GM23338 (cell line): ENCODE data around the gene LRRC51. TPM values are rescaled to one million over a fixed set of nuclear protein-coding genes. Genes with fewer than 3 reads are reported as not detected.
A peak's percentile ranks its signal among the peaks of the same experiment; 100 is the strongest.

Source experiments
- ATAC-seq: fragments of 200-7000 bp; cut with Tn5 transposase; 3 replicates; pipeline ENCODE4 v1.9.1; 2020
- DNase-seq: peaks from one replicate; pipeline ENCODE4 v3.0.0-alpha.2; 2015; ENCODE audit warnings: low spot score
- H2AFZ ChIP-seq: fragments of 200-600 bp; sonication (generic); 2 replicates; pipeline ENCODE4 v1.8.0; 2016; ENCODE audit warnings: antibody characterized with exemption, mild to moderate bottlenecking, moderate library complexity
- H3F3A ChIP-seq: fragments of 200-600 bp; sonication (generic); replicated peaks from 2 replicates; pipeline ENCODE4 v1.8.0; 2017; ENCODE audit warnings: antibody characterized with exemption, mixed run types, low read depth
- H3K27ac ChIP-seq: fragments of 200-600 bp; sonication (generic); 2 replicates; pipeline ENCODE4 v1.6.1; 2016; ENCODE audit warnings: low read depth
- H3K27me3 ChIP-seq: fragments of 200-600 bp; sonication (generic); 2 replicates; pipeline ENCODE4 v1.8.0; 2016; ENCODE audit warnings: mild to moderate bottlenecking, mixed run types, moderate library complexity; ENCODE audit not compliant: insufficient read depth
- H3K36me3 ChIP-seq: fragments of 200-600 bp; sonication (generic); 2 replicates; pipeline ENCODE4 v1.8.0; 2016; ENCODE audit warnings: mild to moderate bottlenecking; ENCODE audit not compliant: insufficient read depth
- H3K4me1 ChIP-seq: fragments of 200-600 bp; sonication (generic); 2 replicates; pipeline ENCODE4 v1.8.0; 2016; ENCODE audit warnings: mild to moderate bottlenecking, moderate library complexity; ENCODE audit not compliant: insufficient read depth
- H3K4me2 ChIP-seq: fragments of 200-600 bp; sonication (generic); 2 replicates; pipeline ENCODE4 v1.7.1; 2017; ENCODE audit warnings: mixed run types
- H3K4me3 ChIP-seq: fragments of 200-600 bp; sonication (generic); 2 replicates; pipeline ENCODE4 v1.6.1; 2016; ENCODE audit warnings: mixed run types
- H3K79me2 ChIP-seq: fragments of 200-600 bp; sonication (generic); replicated peaks from 2 replicates; pipeline ENCODE4 v1.8.0; 2017; ENCODE audit warnings: mild to moderate bottlenecking; ENCODE audit not compliant: insufficient read depth
- H3K9me2 ChIP-seq: fragments of 200-600 bp; sonication (generic); 2 replicates; pipeline ENCODE4 v1.8.0; 2017; ENCODE audit not compliant: insufficient read depth
- H4K20me1 ChIP-seq: fragments of 200-600 bp; sonication (generic); replicated peaks from 2 replicates; pipeline ENCODE4 v1.8.0; 2017; ENCODE audit warnings: mild to moderate bottlenecking; ENCODE audit not compliant: insufficient read depth
- H3K27ac Mint-ChIP-seq: 2 replicates; pipeline ENCODE4 v1.8.0; 2020; ENCODE audit warnings: inconsistent platforms, mild to moderate bottlenecking, moderate library complexity, mixed read lengths
- H3K27me3 Mint-ChIP-seq: 3 replicates; pipeline ENCODE4 v1.8.0; 2022; ENCODE audit warnings: low read depth, mild to moderate bottlenecking, moderate library complexity, mixed read lengths, inconsistent platforms; ENCODE audit not compliant: insufficient read depth, poor library complexity
- H3K36me3 Mint-ChIP-seq: 3 replicates; pipeline ENCODE4 v1.8.0; 2021; ENCODE audit warnings: low read depth, mild to moderate bottlenecking, inconsistent platforms, moderate library complexity, mixed read lengths
- H3K4me1 Mint-ChIP-seq: 3 replicates; pipeline ENCODE4 v1.8.0; 2020; ENCODE audit warnings: mild to moderate bottlenecking, inconsistent platforms, mixed read lengths
- H3K4me3 Mint-ChIP-seq: 3 replicates; pipeline ENCODE4 v1.8.0; 2021; ENCODE audit warnings: moderate library complexity, mild to moderate bottlenecking, inconsistent platforms, mixed read lengths
- H3K9me3 Mint-ChIP-seq: 3 replicates; pipeline ENCODE4 v1.8.0; 2020; ENCODE audit warnings: moderate library complexity, mild to moderate bottlenecking, inconsistent platforms, mixed read lengths
- CREB1 ChIP-seq: fragments of 250-450 bp; sonication (Bioruptor Pico); IDR thresholded peaks from 2 replicates; pipeline ENCODE4 v1.5.0; 2020; ENCODE audit warnings: low read depth, mild to moderate bottlenecking, moderate library complexity
- CTCF ChIP-seq, 2 experiments: fragments of 200-600 bp in 1 of 2; sonication (generic) in 1 of 2; conservative IDR thresholded peaks; 2 replicates each; pipeline versions ENCODE4 v1.5.1 to v1.6.1; 2016 to 2017; ENCODE audit warnings: antibody characterized with exemption in 2 of 2, low read depth in 2 of 2, mild to moderate bottlenecking in 2 of 2, moderate library complexity in 1 of 2
- EZH2 ChIP-seq: fragments of 200-600 bp; sonication (generic); IDR thresholded peaks from one replicate; pipeline ENCODE4 v1.8.0; 2017; ENCODE audit warnings: antibody characterized with exemption, mild to moderate bottlenecking, low read depth; ENCODE audit not compliant: unreplicated experiment
- EZH2phosphoT487 ChIP-seq: fragments of 200-600 bp; sonication (generic); IDR thresholded peaks from one replicate; pipeline ENCODE4 v1.8.1; 2018; ENCODE audit warnings: antibody characterized with exemption; ENCODE audit not compliant: unreplicated experiment
- JUNB ChIP-seq: IDR thresholded peaks from one replicate; pipeline ENCODE4 v1.6.1; 2016; ENCODE audit warnings: antibody characterized with exemption; ENCODE audit not compliant: unreplicated experiment
- NANOG ChIP-seq: IDR thresholded peaks from 2 replicates; pipeline ENCODE4 v1.6.1; 2016; ENCODE audit warnings: antibody characterized with exemption, borderline replicate concordance
- POLR2AphosphoS5 ChIP-seq: IDR thresholded peaks from 2 replicates; pipeline ENCODE4 v1.6.1; 2016; ENCODE audit warnings: antibody characterized with exemption, low read depth
- REST ChIP-seq: IDR thresholded peaks from one replicate; pipeline ENCODE4 v1.6.1; 2018; ENCODE audit warnings: antibody characterized with exemption; ENCODE audit not compliant: unreplicated experiment
- STAT1 ChIP-seq: IDR thresholded peaks from one replicate; pipeline ENCODE4 v1.6.1; 2016; ENCODE audit warnings: antibody characterized with exemption; ENCODE audit not compliant: unreplicated experiment
- ZNF114 ChIP-seq: fragments of 250-450 bp; sonication (Bioruptor Pico); IDR thresholded peaks from 2 replicates; pipeline ENCODE4 v1.5.0; 2020; ENCODE audit warnings: mild to moderate bottlenecking, moderate library complexity
- ZNF331 ChIP-seq: fragments of 250-450 bp; sonication (Bioruptor Pico); IDR thresholded peaks from 2 replicates; pipeline ENCODE4 v1.5.0; 2020; ENCODE audit warnings: low read depth, mild to moderate bottlenecking, moderate library complexity
- ZNF462 ChIP-seq: fragments of 250-450 bp; sonication (Bioruptor Pico); IDR thresholded peaks from 2 replicates; pipeline ENCODE4 v1.5.0; 2020; ENCODE audit warnings: mild to moderate bottlenecking, moderate library complexity
- polyA plus RNA-seq: library from polyadenylated mRNA; unstranded; fragments of >200 nt; fragmentation: Nextera tagmentation; extraction: Ambion mirVana; gene quantifications from 2 replicates; pipeline ENCODE4 v1.2.1, GENCODE V29; 2016
- total RNA-seq: library from RNA; depleted of rRNA; stranded (reverse); fragments of >200 nt; shearing (Covaris generic); gene quantifications from 2 replicates; pipeline ENCODE4 v1.2.3, GENCODE V29; 2014

The LRRC51 gene
- total and polyA plus RNA-seq, 2 experiments from 2014 or later: 3.6 to 4.2 TPM

- Histone ChIP-seq H3K36me3 (peaks cover 5% of the 10 kb centered on the region; the same call in 1 of the 2 replicates), H2AFZ (no peak overlapping the region), H3F3A (peaks cover 9% of the 10 kb centered on the region; the same call in 1 of the 2 replicates), H3K9me2 (no peaks in the 10 kb centered on the region), H3K4me3 (no peak overlapping the region), H3K27me3 (no peaks in the 10 kb centered on the region), H3K27ac (no peak overlapping the region), H4K20me1 (peaks cover 3% of the 10 kb centered on the region), H3K4me2 (no peak overlapping the region), H3K4me1 (peaks cover 6% of the 10 kb centered on the region; the same call in 1 of the 2 replicates), H3K79me2 (peaks cover 29% of the 10 kb centered on the region)
- H3K27ac Mint-ChIP-seq: peak overlapping the region; percentile 82; the same call in 1 of the 2 replicates
- H3K9me3 Mint-ChIP-seq: no peaks in the 10 kb centered on the region; the same call in 1 of the 3 replicates
- H3K36me3 Mint-ChIP-seq: peaks cover 49% of the 10 kb centered on the region
- no peak for ATAC-seq
- no peak for DNase-seq
- no peak overlapping the region for H3K4me3 Mint-ChIP-seq
- peaks cover 29% of the 10 kb centered on the region for H3K4me1 Mint-ChIP-seq
- TF ChIP-seq ZNF114: no peak
- TF ChIP-seq JUNB: no peak
- TF ChIP-seq CREB1 (CRISPR knock-in tag): no peak
- no peak for TF ChIP-seq NANOG
- TF ChIP-seq CTCF (conservative IDR thresholded peaks at IDR 0.05; ENCODE audit: low read depth in 2 of 2): no peak
- TF ChIP-seq REST: no peak
- no peak for TF ChIP-seq ZNF462 (CRISPR knock-in tag)
- no peak for TF ChIP-seq ZNF331
- no peak for TF ChIP-seq EZH2
- no peak for TF ChIP-seq STAT1
- TF ChIP-seq EZH2phosphoT487: no peak
- no peak for TF ChIP-seq POLR2AphosphoS5
- peaks cover 17% of the 10 kb centered on the region for H3K27me3 Mint-ChIP-seq
Observed at GRCh38 chr11:72100009-72100408, 19.4 kb downstream of the LRRC51 start.
